Fibroblast of mammary gland (primary cell): Measurements from ENCODE around the gene GLG1.
"Not testable (repeated sequence)": the region's sequence is repeated elsewhere in the genome, so short reads cannot be mapped to it uniquely, and the experiment has no call there.

Source experiments
- DNase-seq: peaks from one replicate; pipeline ENCODE4 v3.0.0-alpha.2; 2010; ENCODE audit warnings: low read depth
- H3K4me3 ChIP-seq: 2 replicates; pipeline ENCODE4 v1.5.1; 2011; ENCODE audit warnings: low read depth, mild to moderate bottlenecking, low read length, moderate library complexity; ENCODE audit not compliant: control insufficient read depth
- TF ChIP-seq, protein P1 (sequence below): conservative IDR thresholded peaks from 2 replicates; pipeline ENCODE4 v1.5.1; 2011; ENCODE audit warnings: low read depth, low read length, inconsistent platforms; ENCODE audit not compliant: control insufficient read depth, insufficient read depth

The GLG1 gene

DNA sequence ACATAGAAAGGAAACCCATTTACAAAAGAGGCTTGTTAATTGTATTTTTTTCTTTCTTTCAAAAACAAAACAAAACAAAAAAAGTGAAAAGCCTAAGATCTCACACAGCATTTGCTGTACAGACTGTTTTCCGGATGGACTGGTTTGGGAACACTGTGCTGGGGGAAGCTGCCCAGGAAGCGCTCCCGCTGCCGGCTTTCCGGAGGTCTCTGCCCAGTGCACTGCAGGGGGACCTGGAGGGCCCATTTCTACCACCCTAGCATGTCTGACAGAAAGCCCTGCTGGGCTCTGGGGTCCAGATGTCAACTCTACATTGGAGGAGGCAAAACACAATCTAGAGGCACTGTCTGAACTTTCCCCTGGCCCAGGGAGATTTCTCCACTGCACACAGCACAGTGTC, 159.3 kb downstream of the GLG1 start:
- no peak overlapping the region for H3K4me3 ChIP-seq
- no peak for DNase-seq
- TF ChIP-seq, protein P1, sequence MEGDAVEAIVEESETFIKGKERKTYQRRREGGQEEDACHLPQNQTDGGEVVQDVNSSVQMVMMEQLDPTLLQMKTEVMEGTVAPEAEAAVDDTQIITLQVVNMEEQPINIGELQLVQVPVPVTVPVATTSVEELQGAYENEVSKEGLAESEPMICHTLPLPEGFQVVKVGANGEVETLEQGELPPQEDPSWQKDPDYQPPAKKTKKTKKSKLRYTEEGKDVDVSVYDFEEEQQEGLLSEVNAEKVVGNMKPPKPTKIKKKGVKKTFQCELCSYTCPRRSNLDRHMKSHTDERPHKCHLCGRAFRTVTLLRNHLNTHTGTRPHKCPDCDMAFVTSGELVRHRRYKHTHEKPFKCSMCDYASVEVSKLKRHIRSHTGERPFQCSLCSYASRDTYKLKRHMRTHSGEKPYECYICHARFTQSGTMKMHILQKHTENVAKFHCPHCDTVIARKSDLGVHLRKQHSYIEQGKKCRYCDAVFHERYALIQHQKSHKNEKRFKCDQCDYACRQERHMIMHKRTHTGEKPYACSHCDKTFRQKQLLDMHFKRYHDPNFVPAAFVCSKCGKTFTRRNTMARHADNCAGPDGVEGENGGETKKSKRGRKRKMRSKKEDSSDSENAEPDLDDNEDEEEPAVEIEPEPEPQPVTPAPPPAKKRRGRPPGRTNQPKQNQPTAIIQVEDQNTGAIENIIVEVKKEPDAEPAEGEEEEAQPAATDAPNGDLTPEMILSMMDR, result no peak

DNA sequence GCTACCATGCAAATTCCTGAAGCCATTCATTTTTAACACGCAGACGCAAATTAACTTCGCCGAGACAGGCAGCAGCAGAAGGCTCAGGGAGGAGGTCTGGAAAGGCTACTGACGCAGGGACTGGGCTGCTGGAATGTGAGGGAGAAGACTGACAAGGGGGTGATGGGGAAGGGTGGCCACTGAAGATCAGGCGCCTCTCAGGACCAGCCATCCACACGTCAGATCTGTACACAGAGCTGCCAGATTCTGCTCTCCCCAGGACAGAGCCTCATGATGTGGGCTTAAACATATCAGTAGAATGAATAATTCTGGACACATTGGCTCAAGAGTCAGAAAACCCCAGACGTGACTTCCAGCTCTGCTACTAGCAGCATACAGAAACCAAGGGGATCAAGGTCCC, 160.0 kb downstream of the GLG1 start:
- DNase-seq, result no peak
- TF ChIP-seq, protein P1, result no peak
- no peak overlapping the region for H3K4me3 ChIP-seq

DNA sequence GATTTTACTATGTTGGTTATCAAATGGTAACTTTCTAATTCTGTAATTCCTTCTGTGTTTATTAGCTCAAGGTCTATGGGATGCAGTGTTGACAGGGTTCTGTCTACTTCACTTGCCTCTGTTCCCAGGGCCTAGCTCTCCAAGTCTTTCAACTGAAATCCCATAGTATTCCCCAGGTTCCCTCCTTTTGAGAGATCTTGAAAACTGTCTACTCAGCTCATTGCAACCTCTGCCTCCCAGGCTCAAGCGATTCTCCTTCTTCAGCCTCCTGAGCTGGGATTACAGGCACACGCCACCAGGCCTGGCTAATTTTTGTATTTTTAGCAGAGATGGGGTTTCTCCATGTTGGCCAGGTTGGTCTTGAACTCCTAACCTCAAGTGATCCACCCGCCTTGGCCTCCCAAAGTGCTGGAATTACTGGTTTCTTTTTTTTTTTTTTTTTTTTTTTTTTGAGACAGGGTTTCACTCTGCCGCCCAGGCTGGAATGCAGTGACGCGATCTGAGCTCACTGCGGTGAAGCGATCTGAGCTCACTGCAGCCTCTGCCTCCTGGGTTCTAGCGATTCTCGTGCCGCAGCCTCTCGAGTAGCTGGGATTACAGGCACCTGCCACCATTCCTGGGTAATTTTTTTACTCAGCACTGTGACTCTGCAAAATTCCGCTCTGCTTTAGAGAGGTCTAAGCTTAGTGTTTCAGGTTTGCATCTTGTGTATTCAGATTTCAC, 163.1 kb downstream of the GLG1 start:
- DNase-seq, H3K4me3 ChIP-seq: not testable (repeated sequence)

DNA sequence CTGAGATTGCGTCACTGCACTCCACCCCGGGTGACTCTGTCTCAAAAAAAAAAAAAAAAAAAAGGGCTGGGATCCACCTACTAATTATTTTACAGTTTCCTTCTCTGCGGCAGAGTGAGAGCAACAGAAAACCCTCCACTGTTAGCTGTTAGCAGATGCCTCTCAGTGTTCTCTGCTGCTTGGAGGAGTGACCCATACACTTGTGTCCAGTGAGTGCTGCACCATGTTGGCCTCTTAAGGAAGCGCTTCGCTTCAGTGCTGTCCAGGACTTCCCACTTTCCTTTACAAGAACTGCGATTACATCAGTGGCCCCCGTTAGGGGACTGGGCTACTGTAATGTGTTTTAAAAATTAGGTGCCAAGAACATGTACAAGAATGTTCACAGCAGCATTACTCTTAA, 167.2 kb downstream of the GLG1 start:
- no peak for DNase-seq
- TF ChIP-seq, protein P1, result no peak
- H3K4me3 ChIP-seq, result no peak overlapping the region

DNA sequence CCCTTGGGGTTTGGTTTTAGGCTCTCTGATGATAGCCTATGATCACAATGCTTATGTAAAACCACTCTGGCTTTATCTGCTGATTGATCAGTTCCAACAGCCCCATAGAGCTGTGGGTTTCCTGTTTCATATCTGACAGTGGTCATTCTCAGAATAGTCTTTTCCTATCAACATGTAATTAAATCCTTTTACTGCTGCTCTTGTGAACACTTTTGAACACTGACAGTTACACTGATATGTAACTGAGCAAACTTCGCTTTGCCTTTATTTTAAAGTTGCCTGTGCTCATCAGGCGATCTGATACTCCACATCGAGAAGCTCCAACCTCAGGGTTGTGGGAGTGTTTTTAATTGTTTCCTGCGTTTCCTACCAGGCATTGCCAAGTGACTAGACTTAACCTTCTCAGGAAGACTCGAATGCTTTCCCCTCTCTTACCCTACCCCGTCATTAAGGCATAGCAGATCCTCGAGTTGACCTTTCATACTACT, 168.4 kb downstream of the GLG1 start:
- H3K4me3 ChIP-seq, result no peak overlapping the region
- TF ChIP-seq, protein P1, result no peak
- DNase-seq, result no peak

DNA sequence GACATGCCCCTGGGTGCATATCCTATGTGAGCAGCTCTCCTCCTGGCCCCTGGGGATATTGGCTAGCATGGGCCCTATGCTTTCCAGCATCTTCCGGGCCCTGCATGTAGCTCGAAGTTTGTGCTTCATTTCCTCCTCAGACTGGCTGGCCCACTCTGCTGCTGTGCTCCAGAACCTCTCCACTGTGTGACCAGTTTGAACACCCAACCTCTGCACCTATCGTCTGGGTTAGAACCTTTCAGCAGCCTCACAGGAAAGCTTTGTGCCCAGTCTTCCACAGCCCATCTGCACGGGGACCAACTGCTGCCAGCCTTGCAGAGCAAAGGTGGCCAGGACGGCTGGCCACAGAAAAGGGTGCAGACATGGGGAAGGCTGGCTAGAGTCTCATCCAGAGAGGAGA, 175.4 kb downstream of the GLG1 start:
- no peak for DNase-seq
- H3K4me3 ChIP-seq, result no peak overlapping the region
- TF ChIP-seq, protein P1, result no peak

DNA sequence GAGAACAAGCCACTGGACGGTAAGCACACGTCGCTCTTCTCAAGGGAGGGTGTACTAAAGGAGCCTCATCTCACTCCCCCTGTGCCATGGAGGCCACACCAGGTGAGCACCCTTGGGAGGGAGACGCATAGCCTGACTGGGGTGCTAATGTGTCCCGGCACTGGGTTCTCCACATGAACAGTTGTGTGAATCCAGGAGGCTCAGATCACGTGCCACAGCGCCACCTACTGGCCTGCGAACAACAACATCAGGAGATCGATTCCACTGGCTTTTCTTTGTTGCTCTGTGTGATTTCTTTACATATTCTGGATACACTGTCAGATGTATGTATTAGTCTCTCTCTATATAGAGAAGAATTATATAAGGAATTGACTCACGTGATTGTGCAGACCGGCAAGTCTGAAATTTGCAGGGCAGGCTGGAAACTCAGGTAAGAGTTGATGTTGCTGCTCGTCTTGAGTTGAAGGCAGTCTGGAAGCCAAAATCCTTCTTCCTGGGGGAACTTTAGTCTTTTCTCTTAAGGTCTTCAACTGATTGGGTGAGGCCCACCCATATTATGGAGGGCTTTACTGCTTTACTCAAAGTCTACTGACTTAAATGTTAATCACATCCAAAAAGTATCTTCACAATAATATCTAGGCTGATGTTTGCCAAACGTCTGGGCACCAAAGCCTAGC, 176.7 kb downstream of the GLG1 start:
- peak; percentile 45 for DNase-seq
- TF ChIP-seq, protein P1, result peak; percentile 53

DNA sequence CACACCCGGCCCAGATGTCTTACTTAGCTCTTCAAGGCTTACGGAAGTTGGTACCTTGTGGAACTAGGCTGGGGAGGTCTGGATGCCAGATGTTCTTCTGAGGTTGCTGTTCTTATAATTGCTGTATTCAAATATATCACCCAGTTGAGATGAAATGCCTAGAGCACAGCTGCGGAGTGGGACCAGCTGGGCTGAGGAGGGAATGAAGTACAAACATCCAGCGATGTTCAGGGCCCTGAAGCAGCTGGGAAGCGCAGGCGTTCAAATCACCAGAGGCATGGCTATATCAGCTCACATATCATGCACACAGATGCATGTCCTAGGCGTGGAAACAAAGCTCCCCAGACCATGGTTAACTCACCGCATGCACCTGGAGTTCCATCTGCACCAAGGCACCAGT, 178.4 kb downstream of the GLG1 start:
- H3K4me3 ChIP-seq, DNase-seq: not testable (repeated sequence)

More for the DNA sequence above, 176.7 kb downstream of the GLG1 start:
- not testable (repeated sequence) for H3K4me3 ChIP-seq

DNA sequence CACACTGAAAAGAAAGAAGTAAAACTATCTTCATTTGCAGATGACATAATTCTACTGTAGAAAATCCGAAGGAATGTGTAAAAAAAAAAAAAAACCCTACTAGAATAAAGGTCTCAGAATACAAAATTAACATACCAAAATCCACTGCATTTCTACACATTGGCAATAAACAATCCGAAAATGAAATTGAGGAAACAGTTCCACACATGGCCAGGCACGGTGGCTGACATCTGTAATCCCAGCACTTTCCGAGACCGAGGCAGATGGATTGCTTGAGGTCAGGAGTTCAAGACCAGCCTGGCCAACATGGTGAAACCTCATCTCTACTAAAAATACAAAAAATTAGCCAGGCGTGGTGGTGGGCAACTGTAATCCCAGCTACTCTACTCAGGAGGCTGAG, 181.2 kb downstream of the GLG1 start:
- H3K4me3 ChIP-seq, DNase-seq: not testable (repeated sequence)

DNA sequence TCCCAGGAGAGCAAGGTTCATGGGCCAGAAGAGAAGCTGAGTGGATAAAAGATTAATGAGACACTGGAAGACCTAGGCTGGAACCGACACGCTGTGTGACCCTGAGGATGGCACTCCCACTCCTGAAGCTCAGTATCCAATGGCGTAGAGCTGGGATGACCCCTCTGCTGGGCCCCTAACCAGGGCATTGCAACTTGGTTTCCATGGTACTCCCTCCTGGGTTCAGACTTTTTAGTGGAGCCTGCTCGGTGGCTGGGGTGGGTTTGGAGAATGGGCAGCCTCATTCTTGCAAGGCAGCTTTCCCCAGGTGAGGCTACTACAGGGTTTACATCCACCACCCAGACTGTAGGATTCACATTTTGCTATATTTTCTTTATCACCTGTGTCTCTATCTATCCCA, 183.2 kb downstream of the GLG1 start:
- not testable (repeated sequence) for DNase-seq, H3K4me3 ChIP-seq

DNA sequence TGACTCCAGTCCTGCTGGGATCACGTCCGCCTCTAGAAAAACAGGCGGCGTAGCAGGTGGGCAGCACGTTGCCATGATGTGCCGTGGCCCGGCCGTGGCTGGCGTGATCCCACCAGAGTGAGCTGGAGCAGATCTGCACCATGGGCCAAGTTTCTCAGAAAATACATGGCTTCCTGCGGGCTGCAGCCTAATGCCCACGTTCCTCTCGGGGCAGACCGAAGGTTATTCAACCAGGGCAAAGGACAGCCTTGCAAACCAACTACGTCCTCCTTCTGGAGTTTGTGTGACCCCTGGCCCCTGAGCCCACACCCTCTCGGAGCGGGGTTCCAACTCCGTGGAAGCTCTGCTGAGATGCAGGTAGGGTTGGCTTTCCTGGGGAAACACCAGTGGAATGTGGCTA, 184.8 kb downstream of the GLG1 start:
- not testable (repeated sequence) for H3K4me3 ChIP-seq, DNase-seq
